ENCODE measurements around the gene EXOC4. TPM values are rescaled to one million over a fixed set of nuclear protein-coding genes. Genes with fewer than 3 reads are reported as not detected.

EXOC4 gene
- total and polyA plus RNA-seq, 2 of the 8 experiments (the other 6 are each of a cell fraction or from before 2014, with no cell fraction given), result 27.0 to 67.3 TPM

- Histone ChIP-seq H3K4ac (replicated peaks; ENCODE audit: insufficient read length, low read depth, low read length) (no peak overlapping the region), H3K36me3 (ENCODE audit: control insufficient read depth in 2 of 4, insufficient read depth in 4 of 4, low read length in 3 of 4) (peaks cover 0 to 12% (median 0%) of the 10 kb centered on the region in 4 experiments; a peak in 3 of 8 replicates), H4K8ac (ENCODE audit: extremely low read depth, insufficient read depth, low read length) (no peak overlapping the region), H3K79me2 (ENCODE audit: control insufficient read depth in 1 of 2, insufficient read depth in 2 of 2, low read length in 2 of 2) (no peaks in the 10 kb centered on the region), H3K14ac (ENCODE audit: insufficient read length) (no peak overlapping the region), H4K20me1 (replicated peaks in 1 of 2; ENCODE audit: control insufficient read depth in 1 of 2, insufficient read depth in 2 of 2, low read length in 2 of 2) (no peaks in the 10 kb centered on the region), H2BK5ac (ENCODE audit: low read depth, low read length) (no peak overlapping the region), H3K23me2 (ENCODE audit: low read depth, low read length) (no peaks in the 10 kb centered on the region), H4K5ac (ENCODE audit: insufficient read length, low read depth, low read length) (no peak overlapping the region), H3K4me2 (ENCODE audit: insufficient read depth in 1 of 2, low read depth in 2 of 2, low read length in 2 of 2) (no peak overlapping the region), H3K27me3 (replicated peaks in 1 of 4; ENCODE audit: control insufficient read depth in 3 of 4, extremely low read depth in 1 of 4, insufficient read depth in 3 of 4, low read length in 3 of 4) (no peaks in the 10 kb centered on the region), H3K79me1 (ENCODE audit: low read depth, low read length) (no peaks in the 10 kb centered on the region), H3K23ac (ENCODE audit: insufficient read length) (no peak overlapping the region), H3K27ac (ENCODE audit: low read depth, low read length) (no peak overlapping the region), H2BK15ac (ENCODE audit: low read length) (no peak overlapping the region), H2BK20ac (ENCODE audit: low read length) (no peak overlapping the region), H3K4me1 (replicated peaks in 1 of 4; ENCODE audit: control insufficient read depth in 3 of 4, insufficient read depth in 4 of 4, low read length in 3 of 4) (no peaks in the 10 kb centered on the region), H3K9ac (replicated peaks in 1 of 4; ENCODE audit: extremely low read depth in 1 of 4, low read depth in 3 of 4, low read length in 3 of 4) (no peak overlapping the region), H2AFZ (ENCODE audit: low read length) (no peak overlapping the region), H3K56ac (replicated peaks; ENCODE audit: insufficient read length, low read depth, low read length) (no peak overlapping the region), H3K18ac (ENCODE audit: extremely low read depth, low read length) (no peak overlapping the region), H3K4me3 (ENCODE audit: extremely low read depth in 1 of 4, insufficient read depth in 2 of 4, low read depth in 3 of 4, low read length in 4 of 4) (no peak overlapping the region), H2BK120ac (replicated peaks; ENCODE audit: low read depth, low read length) (no peak overlapping the region), H2BK12ac (ENCODE audit: low read depth, low read length) (no peak overlapping the region), H3K9me3 (ENCODE audit: insufficient read depth in 2 of 2, low read depth in 1 of 2, low read length in 1 of 2) (peaks cover 42 to 45% of the 10 kb centered on the region in 2 experiments), H4K91ac (replicated peaks; ENCODE audit: insufficient read length, low read length) (no peak overlapping the region), H2AK5ac (ENCODE audit: low read depth, low read length) (no peak overlapping the region)
- no peak for FAIRE-seq
- 86% methylated on average over 2 of the region's 2 CpGs; no CpG with 5 or more reads in 1 of the 2 experiments for WGBS, 2 experiments (ENCODE audit: extremely low coverage in 1 of 2, insufficient coverage in 1 of 2, insufficient read length in 1 of 2, insufficient replicate concordance in 2 of 2, low coverage in 1 of 2, low lambda C conversion rate in 2 of 2, missing lambda C conversion rate in 1 of 2)
- TF ChIP-seq ZNF274 (IDR thresholded peaks at IDR 0.05; ENCODE audit: borderline replicate concordance, extremely low read depth, low read length), result no peak
- TF ChIP-seq EZH2 (IDR thresholded peaks at IDR 0.05; ENCODE audit: low read depth, low read length, severe bottlenecking), result no peak
- no peak for TF ChIP-seq PHF8 (conservative IDR thresholded peaks at IDR 0.05; ENCODE audit: low read depth, low read length)
- TF ChIP-seq YY1 (IDR thresholded peaks at IDR 0.05; ENCODE audit: low read depth, low read length), result no peak
- no peak for TF ChIP-seq CREB1 (IDR thresholded peaks at IDR 0.05)
- no peak for TF ChIP-seq E2F6 (IDR thresholded peaks at IDR 0.05)
- TF ChIP-seq TAF7 (optimal IDR thresholded peaks at IDR 0.05; ENCODE audit: borderline replicate concordance, low read depth, low read length), result no peak
- TF ChIP-seq SP4 (IDR thresholded peaks at IDR 0.05; ENCODE audit: low read length), result no peak
- TF ChIP-seq GTF2F1 (IDR thresholded peaks at IDR 0.05; ENCODE audit: borderline replicate concordance, low read depth, low read length), result no peak
- TF ChIP-seq KDM4A (IDR thresholded peaks at IDR 0.05; ENCODE audit: low read depth, low read length, severe bottlenecking), result no peak
- no peak for TF ChIP-seq SAP30 (IDR thresholded peaks at IDR 0.05; ENCODE audit: insufficient read depth, insufficient replicate concordance, low read length)
- ChIA-PET CTCF (ENCODE audit: partially characterized antibody) (interaction anchor here (1.1 to 1.3 kb wide), 2 partner anchors 11 to 54 kb away, joined by 3 read pairs; no protein-coding TSS in a partner anchor), POLR2A (ENCODE audit: partially characterized antibody) (no interaction called here)
- no peak for DNase-seq (ENCODE audit: low read depth in 1 of 2, low spot score in 2 of 2)
Observed at GRCh38 chr7:134086998-134087735, 834.3 kb downstream of the EXOC4 start.
